ENCODE data around the gene HLA-F.

The HLA-F gene

GRCh38 chr6:29705389-29706231 is 17.6 kb upstream of the HLA-F start:
- peak; percentile 32 for TF ChIP-seq CTCF (IDR thresholded peaks at IDR 0.05; ENCODE audit: extremely low read depth, missing control alignments)

GRCh38 chr6:29708432-29709179 is 14.6 kb upstream of the HLA-F start:
- no peak for DNase-seq (ENCODE audit: low spot score)

More at GRCh38 chr6:29705389-29706231, 17.6 kb upstream of the HLA-F start:
- DNase-seq (ENCODE audit: low spot score), result no peak

GRCh38 chr6:29709188-29709587 is 14.0 kb upstream of the HLA-F start:
- no peak for TF ChIP-seq CTCF (IDR thresholded peaks at IDR 0.05; ENCODE audit: extremely low read depth, missing control alignments)
- DNase-seq (ENCODE audit: low spot score), result no peak

More at GRCh38 chr6:29708432-29709179, 14.6 kb upstream of the HLA-F start:
- TF ChIP-seq CTCF (IDR thresholded peaks at IDR 0.05; ENCODE audit: extremely low read depth, missing control alignments), result no peak

GRCh38 chr6:29710281-29710941 is 12.8 kb upstream of the HLA-F start:
- TF ChIP-seq CTCF (IDR thresholded peaks at IDR 0.05; ENCODE audit: extremely low read depth, missing control alignments), result no peak
- no peak for DNase-seq (ENCODE audit: low spot score)

GRCh38 chr6:29720863-29721262 is 2.4 kb upstream of the HLA-F start:
- peak; percentile 22 for TF ChIP-seq CTCF (IDR thresholded peaks at IDR 0.05; ENCODE audit: extremely low read depth, missing control alignments)
- DNase-seq (ENCODE audit: low spot score), result no peak

GRCh38 chr6:29723666-29724588 is 693 bp downstream of the HLA-F start:
- DNase-seq (ENCODE audit: low spot score), result peak; percentile 78
- no peak for TF ChIP-seq CTCF (IDR thresholded peaks at IDR 0.05; ENCODE audit: extremely low read depth, missing control alignments)
